GM13976 (cell line): Measurements from ENCODE around the gene PPP1R12C.

Experiments
- DNase-seq: peaks from one replicate; pipeline ENCODE4 v3.0.0; 2012; ENCODE audit warnings: low spot score
- in situ Hi-C: fragments of 300-500 bp; cut with MboI; formaldehyde crosslinking; loops from one replicate; pipeline ENCODE4 v1.12.0; 2022; ENCODE audit warnings: low sequenced_read_pairs, mixed read lengths, inconsistent platforms; ENCODE audit not compliant: unreplicated experiment
- TF ChIP-seq, protein P1 (sequence below): IDR thresholded peaks from 2 replicates; pipeline ENCODE4 v1.5.1; 2012; ENCODE audit warnings: borderline replicate concordance, mild to moderate bottlenecking; ENCODE audit not compliant: insufficient read depth; ENCODE audit errors: extremely low read depth, missing control alignments, control extremely low read depth

PPP1R12C gene

DNA sequence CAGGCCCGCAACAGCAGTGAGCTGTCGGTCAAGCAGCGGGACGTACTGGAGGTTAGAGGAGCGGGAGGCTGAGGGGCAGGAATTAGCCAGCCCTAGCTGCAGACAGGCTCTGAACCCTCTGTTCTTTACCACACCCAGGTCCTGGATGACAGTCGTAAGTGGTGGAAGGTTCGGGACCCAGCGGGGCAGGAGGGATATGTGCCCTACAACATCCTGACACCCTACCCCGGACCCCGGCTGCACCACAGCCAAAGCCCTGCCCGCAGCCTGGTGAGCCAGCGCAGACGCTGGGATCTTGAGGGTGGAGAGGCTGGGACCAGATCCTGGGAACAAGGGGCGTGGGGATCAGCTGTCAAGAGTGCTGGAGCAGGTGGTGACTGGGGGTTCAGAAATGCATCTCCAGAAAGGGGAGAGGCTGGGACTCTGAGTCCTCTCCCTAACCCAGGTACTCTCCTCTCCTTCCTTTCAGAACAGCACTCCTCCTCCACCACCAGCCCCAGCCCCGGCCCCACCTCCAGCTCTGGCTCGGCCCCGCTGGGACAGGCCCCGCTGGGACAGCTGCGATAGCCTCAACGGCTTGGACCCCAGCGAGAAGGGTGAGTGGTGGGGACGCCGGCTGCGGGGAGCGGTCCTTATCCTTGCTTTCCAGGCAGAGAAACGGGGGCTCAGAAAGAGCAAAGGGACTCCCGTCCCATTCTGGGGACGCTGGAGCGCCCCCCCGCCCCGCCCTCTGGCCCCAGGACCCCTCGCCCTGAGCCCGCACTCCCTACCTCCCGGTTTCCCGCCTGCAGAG lies 31.3 kb downstream of the PPP1R12C start:
- no peak for DNase-seq
- in situ Hi-C loops, result no loop called here
- TF ChIP-seq, protein P1, sequence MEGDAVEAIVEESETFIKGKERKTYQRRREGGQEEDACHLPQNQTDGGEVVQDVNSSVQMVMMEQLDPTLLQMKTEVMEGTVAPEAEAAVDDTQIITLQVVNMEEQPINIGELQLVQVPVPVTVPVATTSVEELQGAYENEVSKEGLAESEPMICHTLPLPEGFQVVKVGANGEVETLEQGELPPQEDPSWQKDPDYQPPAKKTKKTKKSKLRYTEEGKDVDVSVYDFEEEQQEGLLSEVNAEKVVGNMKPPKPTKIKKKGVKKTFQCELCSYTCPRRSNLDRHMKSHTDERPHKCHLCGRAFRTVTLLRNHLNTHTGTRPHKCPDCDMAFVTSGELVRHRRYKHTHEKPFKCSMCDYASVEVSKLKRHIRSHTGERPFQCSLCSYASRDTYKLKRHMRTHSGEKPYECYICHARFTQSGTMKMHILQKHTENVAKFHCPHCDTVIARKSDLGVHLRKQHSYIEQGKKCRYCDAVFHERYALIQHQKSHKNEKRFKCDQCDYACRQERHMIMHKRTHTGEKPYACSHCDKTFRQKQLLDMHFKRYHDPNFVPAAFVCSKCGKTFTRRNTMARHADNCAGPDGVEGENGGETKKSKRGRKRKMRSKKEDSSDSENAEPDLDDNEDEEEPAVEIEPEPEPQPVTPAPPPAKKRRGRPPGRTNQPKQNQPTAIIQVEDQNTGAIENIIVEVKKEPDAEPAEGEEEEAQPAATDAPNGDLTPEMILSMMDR, result no peak

DNA sequence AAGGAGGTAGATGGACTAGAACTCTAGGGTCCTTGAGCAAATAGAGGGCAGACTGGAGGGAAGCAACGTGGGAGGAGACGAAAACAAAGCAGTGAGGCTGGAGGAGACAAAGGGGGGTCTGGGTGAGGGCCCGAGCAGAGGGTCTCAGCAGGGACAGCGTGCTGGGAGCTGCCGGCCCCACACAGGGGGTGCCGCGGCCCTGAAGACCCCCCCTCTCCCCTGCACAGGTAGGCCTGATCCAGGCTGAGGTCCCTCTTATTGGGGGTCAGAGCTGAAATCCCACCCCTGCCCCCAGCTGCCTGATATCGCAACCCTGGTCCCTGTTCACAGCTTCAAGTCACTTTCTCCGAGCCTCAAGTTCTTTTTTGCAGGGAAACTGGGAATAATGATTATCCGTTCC lies 33.0 kb downstream of the PPP1R12C start:
- no peak for DNase-seq
- TF ChIP-seq, protein P1, result no peak
- in situ Hi-C loops, result no loop called here

DNA sequence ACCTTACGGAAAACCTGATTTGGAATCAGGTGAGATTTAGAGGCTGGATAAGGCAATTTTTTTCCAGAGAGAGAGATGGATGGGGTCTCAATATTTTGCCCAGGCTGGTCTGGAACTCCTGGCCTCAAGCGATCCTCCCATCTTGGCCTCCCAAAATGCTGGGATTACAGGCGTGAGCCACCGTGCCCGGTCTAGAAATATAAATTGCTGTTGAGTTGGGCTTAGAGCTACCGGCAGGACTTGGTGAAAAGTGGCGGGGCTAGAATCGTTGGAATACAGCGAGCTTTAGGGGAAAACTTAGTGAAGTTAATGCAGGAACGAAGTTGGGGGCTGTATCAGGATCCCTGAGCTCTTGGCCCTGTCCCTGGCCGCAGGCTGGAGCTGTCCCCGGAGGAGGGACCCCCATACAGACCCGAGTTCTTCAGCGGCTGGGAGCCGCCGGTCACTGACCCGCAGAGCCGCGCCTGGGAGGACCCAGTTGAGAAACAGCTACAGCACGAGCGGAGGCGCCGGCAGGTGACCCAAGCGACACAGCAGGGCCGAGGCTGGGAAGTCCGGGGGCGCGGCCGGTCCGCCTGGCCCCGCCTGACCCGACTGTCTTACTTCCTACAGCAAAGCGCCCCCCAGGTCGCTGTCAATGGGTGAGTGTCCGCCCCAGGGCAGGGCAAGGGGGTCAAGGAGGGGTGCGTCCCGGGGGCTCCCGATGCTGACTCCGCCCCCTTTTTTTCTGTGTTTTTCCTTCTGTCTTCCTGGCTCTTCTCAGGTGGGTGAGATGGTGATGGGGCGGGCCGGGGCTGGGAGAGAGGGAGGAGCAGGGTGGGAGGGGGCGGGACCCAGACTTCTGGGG lies 34.2 kb downstream of the PPP1R12C start:
- in situ Hi-C loops, result no loop called here
- TF ChIP-seq, protein P1, result no peak
- no peak for DNase-seq

DNA sequence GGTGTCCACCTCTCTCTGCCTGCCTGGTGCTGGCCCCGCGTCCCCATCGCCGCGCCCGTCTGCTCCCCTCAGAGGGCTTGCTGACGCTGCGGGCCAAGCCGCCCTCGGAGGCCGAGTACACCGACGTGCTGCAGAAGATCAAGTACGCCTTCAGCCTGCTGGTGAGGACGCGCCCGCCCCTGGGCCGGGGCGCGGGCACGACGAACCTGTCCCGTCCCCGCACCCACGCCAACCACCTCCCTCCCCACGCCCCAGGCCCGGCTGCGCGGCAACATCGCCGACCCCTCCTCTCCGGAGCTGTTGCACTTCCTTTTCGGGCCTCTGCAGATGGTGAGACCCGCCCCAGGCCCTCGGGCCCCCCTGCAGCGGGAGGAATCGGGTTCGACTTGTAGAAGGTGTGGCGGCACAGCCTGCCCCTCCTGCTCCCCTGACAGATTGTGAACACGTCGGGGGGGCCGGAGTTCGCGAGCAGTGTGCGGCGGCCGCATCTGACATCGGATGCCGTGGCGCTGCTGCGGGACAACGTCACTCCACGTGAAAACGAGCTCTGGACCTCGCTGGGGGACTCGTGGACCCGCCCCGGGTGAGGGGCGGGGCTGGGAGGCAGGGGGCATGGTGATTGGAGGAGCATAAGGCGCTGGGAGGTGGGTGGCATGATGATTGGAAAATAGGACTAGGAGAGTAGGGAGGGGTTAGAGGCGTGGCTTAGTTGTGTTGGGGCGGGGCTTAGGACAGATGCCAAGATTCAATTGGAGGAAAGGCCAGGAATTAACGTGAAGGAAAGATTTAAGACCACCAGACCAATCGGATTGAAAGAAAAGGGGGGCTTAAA lies 35.2 kb downstream of the PPP1R12C start:
- TF ChIP-seq, protein P1, result no peak
- no peak for DNase-seq
- in situ Hi-C loops, result no loop called here

DNA sequence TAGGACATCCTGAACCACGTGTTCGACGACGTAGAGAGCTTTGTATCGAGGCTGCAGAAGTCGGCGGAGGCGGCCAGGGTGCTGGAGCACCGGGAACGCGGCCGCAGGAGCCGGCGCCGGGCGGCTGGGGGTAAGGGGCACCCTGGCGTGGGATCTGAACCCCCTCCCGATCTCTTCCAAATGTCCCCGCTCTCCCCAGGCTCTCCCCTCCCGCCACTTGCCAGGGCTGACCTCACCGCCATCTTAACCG lies 35.7 kb downstream of the PPP1R12C start:
- in situ Hi-C loops, result no loop called here
- TF ChIP-seq, protein P1, result no peak

DNA sequence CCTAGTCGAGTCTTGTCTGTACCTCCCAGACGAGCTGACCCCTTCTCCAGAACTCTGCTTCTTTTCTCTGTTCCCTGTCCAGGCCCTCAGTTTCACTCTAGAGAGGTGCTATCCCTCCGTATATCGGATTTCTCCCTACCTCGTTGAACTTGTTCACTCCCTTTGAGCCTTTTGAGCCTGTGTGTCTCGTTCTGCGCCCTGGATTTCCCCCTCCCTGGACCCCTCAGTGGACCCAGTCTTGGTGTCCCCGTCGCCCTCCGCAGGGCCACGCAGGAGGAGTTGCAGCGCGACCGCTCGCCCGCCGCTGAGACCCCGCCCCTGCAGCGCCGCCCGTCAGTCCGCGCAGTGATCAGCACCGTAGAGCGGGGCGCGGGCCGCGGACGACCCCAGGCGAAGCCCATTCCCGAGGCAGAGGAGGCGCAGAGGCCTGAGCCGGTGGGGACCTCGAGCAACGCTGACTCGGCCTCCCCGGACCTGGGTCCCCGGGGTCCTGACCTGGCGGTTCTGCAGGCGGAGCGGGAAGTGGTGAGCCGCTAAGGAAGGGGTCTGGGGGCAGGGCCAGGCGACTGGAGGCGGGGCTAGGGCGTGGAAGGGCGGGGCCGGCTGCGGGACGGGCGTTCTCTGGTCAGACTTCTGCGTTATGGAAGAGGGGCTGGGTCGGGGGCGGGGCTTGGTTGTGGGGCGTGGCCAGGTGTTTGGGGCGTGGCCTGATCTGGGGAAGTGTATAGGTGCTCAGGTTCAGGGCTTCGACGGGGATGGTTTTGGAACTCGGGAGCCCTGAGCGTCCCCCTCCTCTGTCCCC lies 36.3 kb downstream of the PPP1R12C start:
- in situ Hi-C loops, result no loop called here
- DNase-seq, result peak; percentile 98

More for the DNA sequence above, 35.7 kb downstream of the PPP1R12C start:
- DNase-seq, result no peak

More for the DNA sequence above, 36.3 kb downstream of the PPP1R12C start:
- TF ChIP-seq, protein P1, result no peak
